ENCODE results near the gene KLF4. TPM values are rescaled to one million over a fixed set of nuclear protein-coding genes. Genes with fewer than 3 reads are reported as not detected.

The KLF4 gene
- total and polyA plus RNA-seq, 7 experiments from 2014 or later, result 0.29 to 266 (median 1.0) TPM; not detected in 2

DNA sequence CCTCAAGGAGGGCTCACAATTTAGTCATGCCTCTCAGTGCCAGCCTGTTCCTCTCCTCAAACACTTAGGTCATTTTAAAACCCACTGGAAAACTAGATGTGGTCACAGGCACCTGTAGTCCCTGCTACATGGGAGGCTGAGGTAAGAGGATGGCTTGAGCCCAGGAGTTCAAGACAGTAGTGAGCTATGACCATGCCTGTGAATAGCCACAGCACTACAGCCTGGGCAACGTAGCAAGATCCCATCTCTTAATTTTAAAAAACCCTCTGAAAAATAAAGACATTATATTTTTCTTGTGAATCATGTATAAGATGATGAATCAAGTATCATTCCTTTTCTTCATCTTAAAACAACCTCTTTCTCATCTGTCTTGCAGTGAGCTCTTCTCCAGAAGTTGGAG, 45.8 kb downstream of the KLF4 start:
- Mint-ChIP-seq H3K4me3 (no peak overlapping the region), H3K36me3 (no peaks in the 10 kb centered on the region), H3K27me3 (peaks cover 0 to 6% (median 3%) of the 10 kb centered on the region in 5 donors), H3K9me3 (peaks cover 0 to 2% (median 0%) of the 10 kb centered on the region in 11 donors), H3K27ac (no peak overlapping the region), H3K4me1 (no peaks in the 10 kb centered on the region)
- no peaks in the 10 kb centered on the region for H3K36me3 ChIP-seq (ENCODE audit: control insufficient read depth in 2 of 3, insufficient read depth in 3 of 3, low read length in 3 of 3)
- intact Hi-C loops (cut with micrococcal nuclease), result no loop called here
- H3K27ac ChIP-seq (ENCODE audit: low read depth, low read length), result no peak overlapping the region
- ChIA-PET CTCF (interaction anchor here (1.0 kb wide), 1 partner anchor 10 kb away, joined by 3 read pairs; no protein-coding TSS in a partner anchor), POLR2A (no interaction called here)
- H3K4me1 ChIP-seq (ENCODE audit: control insufficient read depth in 2 of 2, insufficient read depth in 2 of 2, low read length in 2 of 2), result no peaks in the 10 kb centered on the region
- ATAC-seq, result no peak
- H3K4me3 ChIP-seq (ENCODE audit: low read length), result no peak overlapping the region
- H3K27me3 ChIP-seq (ENCODE audit: control insufficient read depth in 2 of 2, insufficient read depth in 2 of 2, low read length in 2 of 2), result no peaks in the 10 kb centered on the region
- no peak for DNase-seq
- H3K9me3 ChIP-seq (ENCODE audit: control insufficient read depth in 2 of 3, low read length in 3 of 3), result no peaks in the 10 kb centered on the region

DNA sequence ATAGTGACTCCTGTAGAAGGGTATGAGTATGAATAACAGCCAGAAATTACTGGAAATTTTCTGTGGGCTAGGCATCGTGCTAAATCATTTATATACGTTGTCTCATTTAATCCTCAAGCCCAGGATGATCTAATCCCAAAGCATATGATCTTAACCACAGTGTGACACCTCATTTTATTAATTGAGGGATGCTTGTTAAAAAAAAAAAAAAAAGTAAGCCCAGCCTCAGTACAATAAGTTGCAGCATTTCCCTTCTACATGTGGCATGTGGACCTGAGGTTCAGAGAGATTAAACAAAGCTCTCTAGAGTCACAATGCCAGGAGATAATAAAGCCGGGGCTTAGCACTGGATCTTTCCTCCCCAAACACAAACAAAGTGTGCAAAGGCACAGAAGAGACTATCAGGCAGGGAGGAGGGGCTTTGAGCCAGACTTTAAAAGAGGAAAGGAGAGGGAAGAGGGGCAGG, 49.5 kb downstream of the KLF4 start:
- no peaks in the 10 kb centered on the region for H3K4me1 ChIP-seq (ENCODE audit: control insufficient read depth in 2 of 2, insufficient read depth in 2 of 2, low read length in 2 of 2)

GRCh38 chr9:107438211-107439031, 51.1 kb downstream of the KLF4 start:
- no peaks in the 10 kb centered on the region for H3K27me3 ChIP-seq (ENCODE audit: control insufficient read depth in 2 of 2, insufficient read depth in 2 of 2, low read length in 2 of 2)
- peaks cover 0 to 2% (median 0%) of the 10 kb centered on the region in 11 donors for H3K9me3 Mint-ChIP-seq
- ChIA-PET POLR2A (no interaction called here), CTCF (no interaction called here)
- no peaks in the 10 kb centered on the region for H3K36me3 ChIP-seq (ENCODE audit: control insufficient read depth in 2 of 3, insufficient read depth in 3 of 3, low read length in 3 of 3)
- no peaks in the 10 kb centered on the region for H3K36me3 Mint-ChIP-seq
- H3K4me1 Mint-ChIP-seq, result no peaks in the 10 kb centered on the region
- H3K27me3 Mint-ChIP-seq, result peaks cover 0 to 20% (median 8%) of the 10 kb centered on the region in 5 donors
- H3K27ac ChIP-seq (ENCODE audit: low read depth, low read length), result no peak overlapping the region
- ATAC-seq (no peak), DNase-seq (no peak)
- H3K4me1 ChIP-seq (ENCODE audit: control insufficient read depth in 2 of 2, insufficient read depth in 2 of 2, low read length in 2 of 2), result no peaks in the 10 kb centered on the region
- H3K9me3 ChIP-seq (ENCODE audit: control insufficient read depth in 2 of 3, low read length in 3 of 3), result no peaks in the 10 kb centered on the region
- no peak overlapping the region for H3K27ac Mint-ChIP-seq
- H3K4me3 Mint-ChIP-seq, result no peak overlapping the region
- intact Hi-C loops (cut with micrococcal nuclease), result no loop called here
- no peak overlapping the region for H3K4me3 ChIP-seq (ENCODE audit: low read length)

More for the DNA sequence above, 49.5 kb downstream of the KLF4 start:
- DNase-seq (no peak), ATAC-seq (no peak)
- no peaks in the 10 kb centered on the region for H3K36me3 Mint-ChIP-seq
- H3K4me3 Mint-ChIP-seq, result no peak overlapping the region
- intact Hi-C loops (cut with micrococcal nuclease), result no loop called here
- peaks cover 0 to 2% (median 0%) of the 10 kb centered on the region in 11 donors for H3K9me3 Mint-ChIP-seq
- H3K27ac Mint-ChIP-seq, result no peak overlapping the region
- no peaks in the 10 kb centered on the region for H3K27me3 ChIP-seq (ENCODE audit: control insufficient read depth in 2 of 2, insufficient read depth in 2 of 2, low read length in 2 of 2)
- CTCF ChIA-PET, result interaction anchor here (0.6 kb wide), 1 partner anchor 1580 kb away, joined by 4 read pairs; no protein-coding TSS in a partner anchor
- no peak overlapping the region for H3K27ac ChIP-seq (ENCODE audit: low read depth, low read length)
- H3K4me3 ChIP-seq (ENCODE audit: low read length), result no peak overlapping the region
- POLR2A ChIA-PET, result no interaction called here
- peaks cover 0 to 20% (median 8%) of the 10 kb centered on the region in 5 donors for H3K27me3 Mint-ChIP-seq
- no peaks in the 10 kb centered on the region for H3K4me1 Mint-ChIP-seq
- no peaks in the 10 kb centered on the region for H3K36me3 ChIP-seq (ENCODE audit: control insufficient read depth in 2 of 3, insufficient read depth in 3 of 3, low read length in 3 of 3)
- no peaks in the 10 kb centered on the region for H3K9me3 ChIP-seq (ENCODE audit: control insufficient read depth in 2 of 3, low read length in 3 of 3)

DNA sequence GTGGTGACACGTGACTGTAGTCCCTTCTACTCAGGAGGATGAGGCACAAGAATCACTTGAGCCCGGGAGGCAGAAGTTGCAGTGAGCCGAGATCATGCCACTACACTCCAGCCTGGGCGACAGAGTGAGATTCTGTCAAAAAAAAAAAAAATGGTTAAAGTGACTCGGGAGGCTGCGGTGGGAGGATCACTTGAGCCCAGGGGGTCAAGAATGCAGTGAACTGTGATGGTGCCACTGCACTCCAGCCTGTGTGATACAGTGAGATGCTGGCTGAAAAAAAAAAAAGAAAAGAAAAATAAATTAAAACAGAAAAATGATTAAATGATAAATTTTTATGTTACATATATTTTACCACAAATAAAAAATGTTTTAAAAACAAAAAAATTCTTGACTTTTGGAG, 51.9 kb downstream of the KLF4 start:
- Mint-ChIP-seq H3K9me3 (peaks cover 0 to 2% (median 0%) of the 10 kb centered on the region in 11 donors), H3K4me3 (no peak overlapping the region), H3K4me1 (no peaks in the 10 kb centered on the region), H3K27me3 (peaks cover 0 to 25% (median 12%) of the 10 kb centered on the region in 5 donors), H3K27ac (no peak overlapping the region), H3K36me3 (no peaks in the 10 kb centered on the region)
- intact Hi-C loops (cut with micrococcal nuclease), result no loop called here
- no peaks in the 10 kb centered on the region for H3K9me3 ChIP-seq (ENCODE audit: control insufficient read depth in 2 of 3, low read length in 3 of 3)
- no peaks in the 10 kb centered on the region for H3K36me3 ChIP-seq (ENCODE audit: control insufficient read depth in 2 of 3, insufficient read depth in 3 of 3, low read length in 3 of 3)
- H3K4me3 ChIP-seq (ENCODE audit: low read length), result no peak overlapping the region
- DNase-seq (no peak), ATAC-seq (no peak)
- CTCF ChIA-PET, result no interaction called here
- POLR2A ChIA-PET, result no interaction called here
- H3K27ac ChIP-seq (ENCODE audit: low read depth, low read length), result no peak overlapping the region
- no peaks in the 10 kb centered on the region for H3K4me1 ChIP-seq (ENCODE audit: control insufficient read depth in 2 of 2, insufficient read depth in 2 of 2, low read length in 2 of 2)
- no peaks in the 10 kb centered on the region for H3K27me3 ChIP-seq (ENCODE audit: control insufficient read depth in 2 of 2, insufficient read depth in 2 of 2, low read length in 2 of 2)

GRCh38 chr9:107435415-107435814, 54.2 kb downstream of the KLF4 start:
- intact Hi-C loops (cut with micrococcal nuclease), result no loop called here
- Mint-ChIP-seq H3K9me3 (no peaks in the 10 kb centered on the region), H3K4me3 (no peak overlapping the region), H3K27ac (no peak overlapping the region), H3K27me3 (peaks cover 2 to 25% (median 17%) of the 10 kb centered on the region in 5 donors), H3K4me1 (no peaks in the 10 kb centered on the region), H3K36me3 (no peaks in the 10 kb centered on the region)
- ATAC-seq (no peak), DNase-seq (no peak)
- ChIA-PET POLR2A (no interaction called here), CTCF (no interaction called here)
- H3K4me3 ChIP-seq (ENCODE audit: low read length), result no peak overlapping the region
- no peaks in the 10 kb centered on the region for H3K4me1 ChIP-seq (ENCODE audit: control insufficient read depth in 2 of 2, insufficient read depth in 2 of 2, low read length in 2 of 2)
- no peaks in the 10 kb centered on the region for H3K27me3 ChIP-seq (ENCODE audit: control insufficient read depth in 2 of 2, insufficient read depth in 2 of 2, low read length in 2 of 2)
- H3K36me3 ChIP-seq (ENCODE audit: control insufficient read depth in 2 of 3, insufficient read depth in 3 of 3, low read length in 3 of 3), result no peaks in the 10 kb centered on the region
- H3K9me3 ChIP-seq (ENCODE audit: control insufficient read depth in 2 of 3, low read length in 3 of 3), result no peaks in the 10 kb centered on the region
- H3K27ac ChIP-seq (ENCODE audit: low read depth, low read length), result no peak overlapping the region

Other genes with a start within 250 kb of the KLF4 start
- gene RAD23B, start 206.5 kb downstream of the KLF4 start, total RNA-seq, result 100 to 1,000 TPM in 1 of 5 experiments, 10 to 100 TPM in 4; 48.7 to 102 (median 55.6) TPM
- gene RAD23B, start 206.5 kb downstream of the KLF4 start, polyA plus RNA-seq, result 10 to 100 TPM in 1 of 2 donors, 1 to 10 TPM in 1; 8.9 to 15.1 TPM

Measured in naive thymus-derived CD4-positive, alpha-beta T cell (primary cell).